Kidney epithelial cell (primary cell): ENCODE measurements around the gene TBX3. TPM values are rescaled to one million over a fixed set of nuclear protein-coding genes. Genes with fewer than 3 reads are reported as not detected.

ENCODE experiments used
- DNase-seq: peaks from one replicate; pipeline ENCODE4 v3.0.0-alpha.2; 2010; ENCODE audit warnings: low read depth
- H3K27me3 ChIP-seq: 2 replicates; pipeline ENCODE4 v1.6.0; 2011; ENCODE audit warnings: low read length; ENCODE audit not compliant: control insufficient read depth, insufficient read depth
- H3K36me3 ChIP-seq: 2 replicates; pipeline ENCODE4 v1.5.1; 2011; ENCODE audit warnings: low read length; ENCODE audit not compliant: control insufficient read depth, insufficient read depth
- H3K4me3 ChIP-seq: 2 replicates; pipeline ENCODE4 v1.5.1; 2011; ENCODE audit warnings: low read depth, mild to moderate bottlenecking, control low read depth, low read length
- total RNA-seq: library from RNA; depleted of rRNA; stranded (reverse); fragments of >200 nt; gene quantifications from 2 replicates; pipeline ENCODE4 v1.2.3, GENCODE V29; 2015
- TF ChIP-seq, protein P1 (sequence below): IDR thresholded peaks from 2 replicates; pipeline ENCODE4 v1.5.1; 2011; ENCODE audit warnings: mild to moderate bottlenecking, moderate library complexity, low read length, control low read depth, inconsistent platforms; ENCODE audit not compliant: insufficient read depth, poor library complexity, severe bottlenecking

Gene TBX3
- total RNA-seq, 1 donor from 2014 or later, result 12.2 TPM

DNA sequence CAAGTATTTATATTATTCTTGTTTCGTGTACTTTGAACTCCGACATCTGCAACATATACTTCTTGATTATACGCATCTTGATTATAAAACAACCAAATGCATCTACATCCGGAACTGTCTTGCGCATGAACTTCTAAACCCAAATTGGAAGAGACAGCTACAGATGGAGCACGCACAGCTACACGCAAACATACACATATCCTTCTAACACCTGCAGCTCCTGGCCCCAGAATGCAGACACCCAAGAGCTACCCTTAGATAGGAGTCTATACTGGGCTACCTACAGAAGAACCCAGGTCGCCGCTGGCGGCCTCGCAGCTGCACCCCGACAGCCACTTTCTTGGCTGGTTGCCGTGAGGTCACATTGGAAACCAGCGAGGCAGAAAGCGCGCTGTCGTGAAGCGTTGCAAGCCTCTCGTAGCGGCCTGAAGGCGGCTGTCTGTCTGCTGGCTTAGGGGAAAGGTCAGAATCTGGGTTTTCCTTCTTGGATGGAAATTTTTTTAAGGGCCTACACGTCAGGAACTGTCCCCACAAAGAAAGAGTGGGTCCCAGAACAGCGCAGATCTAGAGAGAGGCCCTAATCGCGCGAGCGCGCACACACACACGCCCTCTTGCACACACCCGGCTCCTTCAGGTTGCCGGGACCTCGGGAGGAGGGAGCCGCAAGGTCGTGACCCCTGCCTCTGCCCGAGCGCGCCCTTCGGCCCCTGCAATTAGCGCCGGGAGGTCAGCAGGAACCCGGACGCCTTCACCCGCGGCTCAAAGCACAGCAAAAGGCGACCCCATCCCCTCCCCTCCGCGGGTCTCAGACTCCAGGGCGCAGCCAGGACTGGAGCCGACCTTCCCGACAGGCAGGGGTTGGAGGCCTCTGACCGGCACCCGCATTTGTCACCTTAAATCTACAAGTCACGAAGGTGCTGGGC is 17.0 kb downstream of the TBX3 start:
- no peaks in the 10 kb centered on the region for H3K36me3 ChIP-seq
- DNase-seq, result no peak
- no peak overlapping the region for H3K4me3 ChIP-seq
- peaks cover 49% of the 10 kb centered on the region for H3K27me3 ChIP-seq
- TF ChIP-seq, protein P1, sequence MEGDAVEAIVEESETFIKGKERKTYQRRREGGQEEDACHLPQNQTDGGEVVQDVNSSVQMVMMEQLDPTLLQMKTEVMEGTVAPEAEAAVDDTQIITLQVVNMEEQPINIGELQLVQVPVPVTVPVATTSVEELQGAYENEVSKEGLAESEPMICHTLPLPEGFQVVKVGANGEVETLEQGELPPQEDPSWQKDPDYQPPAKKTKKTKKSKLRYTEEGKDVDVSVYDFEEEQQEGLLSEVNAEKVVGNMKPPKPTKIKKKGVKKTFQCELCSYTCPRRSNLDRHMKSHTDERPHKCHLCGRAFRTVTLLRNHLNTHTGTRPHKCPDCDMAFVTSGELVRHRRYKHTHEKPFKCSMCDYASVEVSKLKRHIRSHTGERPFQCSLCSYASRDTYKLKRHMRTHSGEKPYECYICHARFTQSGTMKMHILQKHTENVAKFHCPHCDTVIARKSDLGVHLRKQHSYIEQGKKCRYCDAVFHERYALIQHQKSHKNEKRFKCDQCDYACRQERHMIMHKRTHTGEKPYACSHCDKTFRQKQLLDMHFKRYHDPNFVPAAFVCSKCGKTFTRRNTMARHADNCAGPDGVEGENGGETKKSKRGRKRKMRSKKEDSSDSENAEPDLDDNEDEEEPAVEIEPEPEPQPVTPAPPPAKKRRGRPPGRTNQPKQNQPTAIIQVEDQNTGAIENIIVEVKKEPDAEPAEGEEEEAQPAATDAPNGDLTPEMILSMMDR, result no peak

DNA sequence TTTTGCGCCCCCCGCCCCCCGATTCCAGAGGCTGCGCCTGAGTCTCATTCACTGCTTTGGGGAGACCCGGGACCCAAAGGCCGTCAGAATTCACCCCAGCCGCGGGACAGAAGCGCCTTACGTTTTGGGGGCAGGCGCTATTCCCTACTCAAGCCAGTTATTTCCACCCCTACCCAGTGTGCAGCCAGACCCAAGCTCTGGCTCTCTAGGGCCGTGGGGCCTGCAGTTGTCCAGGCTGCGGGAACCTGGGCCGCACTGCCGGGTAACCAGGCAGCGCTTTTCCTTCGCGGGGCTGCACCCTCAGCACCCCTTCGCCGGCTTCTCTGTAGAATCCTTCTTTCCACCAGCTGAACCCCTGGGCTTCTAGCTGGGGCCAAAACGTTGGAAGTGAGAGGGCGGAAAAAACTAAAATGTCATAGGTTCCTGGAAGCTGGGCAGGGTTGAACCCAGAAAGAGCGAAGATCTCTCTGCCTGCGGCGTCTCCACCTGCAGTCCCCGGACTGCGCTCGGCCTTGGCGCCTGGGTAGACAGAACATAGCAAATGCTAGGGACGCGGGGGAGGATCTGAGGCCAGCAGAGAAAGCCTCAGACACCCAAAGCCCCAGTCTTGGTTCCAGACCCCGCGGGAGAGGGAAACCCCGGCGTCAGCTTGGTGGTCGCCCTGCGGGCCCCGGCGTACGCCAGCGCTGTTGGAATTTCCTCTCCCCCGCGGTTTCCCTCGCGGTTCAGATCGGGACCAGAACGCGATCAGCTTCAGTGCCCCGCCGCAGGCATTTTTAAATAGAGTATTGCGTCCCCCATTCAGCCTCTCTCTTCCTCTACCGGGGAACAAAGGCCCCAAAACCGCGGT is 18.3 kb downstream of the TBX3 start:
- TF ChIP-seq, protein P1, result no peak
- DNase-seq, result no peak

DNA sequence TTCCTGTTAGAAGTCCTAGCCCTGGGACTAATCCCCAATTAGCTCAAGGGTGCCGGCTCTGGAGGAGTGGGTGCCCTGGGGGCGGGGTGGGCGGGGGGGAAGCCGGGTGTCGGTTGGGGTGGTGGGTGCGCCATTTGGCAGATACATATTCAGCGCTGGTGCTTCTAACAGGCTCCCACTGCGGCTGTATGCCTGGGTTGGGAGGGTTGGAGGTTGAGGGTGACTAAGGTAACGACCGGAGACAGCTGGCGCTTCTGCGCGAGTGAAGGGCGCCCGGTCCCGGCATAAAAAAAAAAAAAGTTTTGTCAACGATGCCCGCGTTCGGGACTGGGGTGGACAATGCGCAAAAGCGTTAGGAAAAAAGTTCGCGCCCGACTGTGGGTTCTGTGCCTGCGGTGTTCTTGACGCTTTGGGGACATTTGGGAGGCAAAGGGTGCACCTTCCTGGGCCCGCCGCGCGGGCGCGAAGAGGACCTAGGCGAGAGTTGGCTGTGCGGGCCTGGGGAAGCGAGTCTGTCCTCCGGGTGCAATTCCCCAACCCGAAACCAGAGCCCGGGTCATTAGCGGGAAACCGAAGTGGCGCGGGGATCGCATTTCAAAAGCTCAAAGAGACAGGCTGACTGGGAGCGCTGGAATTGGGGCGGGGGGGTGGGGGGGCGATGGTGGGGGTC is 19.2 kb downstream of the TBX3 start:
- peaks cover 43% of the 10 kb centered on the region for H3K27me3 ChIP-seq
- H3K4me3 ChIP-seq, result no peak overlapping the region
- DNase-seq, result no peak
- TF ChIP-seq, protein P1, result no peak
- H3K36me3 ChIP-seq, result no peaks in the 10 kb centered on the region

More for the DNA sequence above, 18.3 kb downstream of the TBX3 start:
- Histone ChIP-seq H3K36me3 (no peaks in the 10 kb centered on the region), H3K27me3 (peaks cover 43% of the 10 kb centered on the region), H3K4me3 (no peak overlapping the region)

DNA sequence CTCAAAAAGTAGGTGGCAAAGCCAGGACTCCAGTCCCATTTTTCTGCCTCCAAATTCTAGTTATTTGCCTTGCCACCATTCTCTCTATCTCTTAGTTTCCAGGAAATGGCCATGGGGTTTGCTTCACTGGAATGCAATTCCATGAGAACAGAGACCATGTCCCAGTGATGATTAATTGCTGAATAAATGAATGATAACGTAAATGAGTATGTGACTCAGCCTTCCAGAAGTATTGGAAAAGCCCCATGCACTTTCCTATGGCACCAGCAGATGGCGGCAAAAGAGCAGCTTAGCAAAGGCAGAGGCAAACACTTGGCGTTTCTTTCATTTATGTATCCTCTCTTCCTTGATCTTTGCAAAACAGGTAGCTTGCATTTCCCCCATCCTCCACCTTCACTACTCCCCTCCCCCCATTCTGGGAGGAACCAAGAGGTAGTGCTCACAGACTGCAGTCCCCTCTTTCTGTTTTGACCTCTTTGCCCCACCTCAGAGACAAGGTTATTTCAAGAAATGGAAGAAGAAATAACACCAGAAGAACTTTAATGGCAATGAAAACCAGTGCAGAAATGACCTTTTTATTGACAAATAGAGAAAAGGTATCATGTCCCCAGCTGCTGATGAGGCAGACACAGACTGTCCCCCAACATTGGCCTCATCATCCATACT is 21.3 kb downstream of the TBX3 start:
- Histone ChIP-seq H3K4me3 (no peak overlapping the region), H3K27me3 (peaks cover 32% of the 10 kb centered on the region), H3K36me3 (no peaks in the 10 kb centered on the region)
- TF ChIP-seq, protein P1, result peak; percentile 94
- peak; percentile 72 for DNase-seq

DNA sequence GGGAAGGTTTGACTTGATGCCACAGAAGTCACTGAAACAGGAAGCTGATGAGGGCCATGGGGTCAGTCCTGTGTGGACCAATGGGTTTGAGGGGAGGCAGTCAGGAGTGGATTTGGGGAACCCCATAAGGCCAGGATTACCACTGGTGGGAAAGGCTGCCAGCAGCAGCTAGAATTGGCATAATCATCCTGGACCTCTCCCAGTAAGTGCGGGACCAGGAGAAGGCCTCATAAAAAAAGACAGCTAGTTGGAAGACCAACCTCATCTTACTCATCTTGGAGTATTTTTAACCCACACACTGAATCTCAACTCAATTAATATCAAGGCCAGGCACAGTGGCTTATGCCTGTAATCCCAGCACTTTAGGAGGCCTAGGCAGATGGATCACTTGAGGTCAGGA is 22.7 kb downstream of the TBX3 start:
- no peak for DNase-seq
- Histone ChIP-seq H3K4me3 (no peak overlapping the region), H3K36me3 (no peaks in the 10 kb centered on the region), H3K27me3 (peaks cover 18% of the 10 kb centered on the region)
- TF ChIP-seq, protein P1, result no peak
